Activated CD8-positive, alpha-beta memory T cell treated with anti-CD3 and anti-CD28 coated beads, Interleukin-2, amount 50 U/mL, for 24 hours (primary cell): Measurements from ENCODE around the gene NEK10.
"Not testable (repeated sequence)": the region's sequence is repeated elsewhere in the genome, so short reads cannot be mapped to it uniquely, and the experiment has no call there.

Source experiments
- DNase-seq: peaks from one replicate; pipeline ENCODE4 v3.0.0-alpha.2; 2020; ENCODE audit errors: extremely low read depth

NEK10 gene, protein sequence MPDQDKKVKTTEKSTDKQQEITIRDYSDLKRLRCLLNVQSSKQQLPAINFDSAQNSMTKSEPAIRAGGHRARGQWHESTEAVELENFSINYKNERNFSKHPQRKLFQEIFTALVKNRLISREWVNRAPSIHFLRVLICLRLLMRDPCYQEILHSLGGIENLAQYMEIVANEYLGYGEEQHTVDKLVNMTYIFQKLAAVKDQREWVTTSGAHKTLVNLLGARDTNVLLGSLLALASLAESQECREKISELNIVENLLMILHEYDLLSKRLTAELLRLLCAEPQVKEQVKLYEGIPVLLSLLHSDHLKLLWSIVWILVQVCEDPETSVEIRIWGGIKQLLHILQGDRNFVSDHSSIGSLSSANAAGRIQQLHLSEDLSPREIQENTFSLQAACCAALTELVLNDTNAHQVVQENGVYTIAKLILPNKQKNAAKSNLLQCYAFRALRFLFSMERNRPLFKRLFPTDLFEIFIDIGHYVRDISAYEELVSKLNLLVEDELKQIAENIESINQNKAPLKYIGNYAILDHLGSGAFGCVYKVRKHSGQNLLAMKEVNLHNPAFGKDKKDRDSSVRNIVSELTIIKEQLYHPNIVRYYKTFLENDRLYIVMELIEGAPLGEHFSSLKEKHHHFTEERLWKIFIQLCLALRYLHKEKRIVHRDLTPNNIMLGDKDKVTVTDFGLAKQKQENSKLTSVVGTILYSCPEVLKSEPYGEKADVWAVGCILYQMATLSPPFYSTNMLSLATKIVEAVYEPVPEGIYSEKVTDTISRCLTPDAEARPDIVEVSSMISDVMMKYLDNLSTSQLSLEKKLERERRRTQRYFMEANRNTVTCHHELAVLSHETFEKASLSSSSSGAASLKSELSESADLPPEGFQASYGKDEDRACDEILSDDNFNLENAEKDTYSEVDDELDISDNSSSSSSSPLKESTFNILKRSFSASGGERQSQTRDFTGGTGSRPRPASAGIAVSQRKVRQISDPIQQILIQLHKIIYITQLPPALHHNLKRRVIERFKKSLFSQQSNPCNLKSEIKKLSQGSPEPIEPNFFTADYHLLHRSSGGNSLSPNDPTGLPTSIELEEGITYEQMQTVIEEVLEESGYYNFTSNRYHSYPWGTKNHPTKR

DNA sequence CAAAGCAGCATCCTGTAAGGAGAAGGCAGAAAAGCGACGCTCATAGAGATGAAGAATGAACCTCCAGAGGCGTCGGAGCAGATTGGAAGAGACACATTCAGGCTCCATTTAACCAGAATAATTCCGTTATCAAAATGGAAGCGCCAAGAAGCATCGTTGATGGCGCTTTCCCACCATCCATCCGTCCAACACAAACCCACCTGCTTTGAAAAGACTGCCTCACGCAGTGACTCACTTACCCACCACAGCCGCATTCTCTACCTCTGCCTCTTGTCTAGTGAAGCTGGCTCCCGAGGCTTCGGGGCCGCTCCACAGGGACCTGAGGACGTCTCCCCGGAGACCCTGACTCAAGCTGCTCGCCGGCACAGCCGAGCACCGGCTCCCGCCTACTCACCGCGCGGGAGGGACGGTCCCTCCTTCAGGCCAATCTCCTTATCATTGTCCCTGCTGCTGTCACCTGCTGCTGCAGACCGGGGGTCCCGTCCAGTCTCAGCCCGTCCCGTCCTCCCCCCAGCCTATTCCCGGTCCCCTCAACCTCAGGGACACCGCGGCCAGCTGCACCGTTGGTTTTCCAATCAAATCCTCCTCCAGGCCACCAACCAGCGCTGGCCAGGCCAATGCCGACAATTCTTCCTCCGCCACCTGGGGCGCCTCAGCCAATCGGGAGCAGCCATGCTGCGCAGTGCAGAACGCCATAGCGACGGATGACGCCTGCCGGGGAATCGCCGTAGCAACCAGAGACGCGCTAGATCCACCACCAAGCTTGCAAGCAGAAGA is at the start of gene NEK10:
Gene NEK10 (minus strand): TSS at position 553 of the 777 bp plus-strand sequence. CDS start 16,501 bp downstream, outside the sequence.
- DNase-seq = peak; percentile 75

DNA sequence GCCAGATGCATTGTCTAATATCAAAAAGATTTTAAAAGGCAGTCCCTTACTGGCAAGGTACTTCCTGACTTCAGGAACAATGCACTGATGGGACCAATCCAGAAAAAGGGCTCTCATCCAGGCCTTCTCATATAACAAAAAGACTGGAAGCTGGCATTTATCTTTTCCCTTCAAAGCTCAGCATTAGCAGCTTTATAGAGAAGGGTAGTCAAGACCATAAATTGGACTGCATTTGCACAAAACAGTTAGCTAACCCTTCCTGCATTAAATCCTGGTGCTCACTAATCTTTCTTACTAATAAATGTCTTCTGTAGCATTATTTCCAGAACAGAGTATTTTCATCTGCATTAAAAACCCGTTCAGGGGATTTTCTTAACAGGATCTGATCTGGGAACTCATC is 46.0 kb upstream of the NEK10 start:
- no peak for DNase-seq

DNA sequence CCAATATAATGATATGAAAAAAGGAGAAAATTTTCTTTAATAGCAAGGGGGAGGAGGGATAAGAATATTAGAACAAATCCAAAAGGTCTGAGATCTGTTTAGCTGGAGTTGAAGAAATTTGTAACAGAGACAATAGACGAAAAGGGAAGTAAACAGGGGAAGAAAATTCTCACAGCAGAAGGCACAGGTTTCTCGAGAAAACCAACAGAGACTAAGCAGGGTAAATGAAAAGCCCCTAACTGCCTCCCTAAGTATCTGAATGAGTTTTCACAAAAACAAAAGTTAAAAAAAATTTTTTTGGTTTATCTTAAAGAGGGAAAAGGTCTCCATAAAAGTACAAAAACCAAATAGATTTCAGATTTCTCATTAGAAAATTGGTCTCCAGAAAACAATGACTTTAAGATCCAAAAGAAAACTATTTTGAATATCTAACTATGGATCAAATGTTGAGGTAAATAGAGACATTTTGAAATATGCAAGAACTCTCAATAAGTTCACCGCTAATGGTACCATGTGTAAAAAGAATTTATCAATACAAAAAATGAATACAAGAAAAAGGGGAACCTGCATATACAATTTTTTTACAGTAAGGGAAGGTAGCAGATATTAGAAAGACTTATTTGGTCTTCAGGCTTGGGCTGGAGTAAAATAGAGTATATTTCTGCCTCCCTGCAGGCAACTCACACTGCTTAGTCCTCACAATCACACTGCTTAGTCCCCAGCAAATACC is 23.9 kb upstream of the NEK10 start:
- DNase-seq = no peak

DNA sequence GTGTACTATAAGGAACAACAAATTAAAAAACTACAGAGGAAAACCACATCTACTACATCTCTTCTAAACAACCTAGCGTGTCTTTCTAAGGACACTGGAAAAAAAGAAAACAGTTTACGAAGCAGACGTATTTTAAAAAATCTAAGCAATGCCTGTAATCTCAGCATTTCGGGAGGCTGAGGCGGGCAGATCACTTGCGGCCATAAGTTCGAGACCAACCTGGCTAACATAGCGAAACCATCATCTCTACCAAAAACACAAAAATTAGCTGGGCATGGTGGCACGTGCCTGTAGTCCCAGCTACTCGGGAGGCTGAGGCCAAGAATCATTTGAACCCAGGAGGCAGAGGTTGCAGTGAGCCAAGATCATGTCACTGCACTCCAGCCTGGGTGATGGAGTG is 23.2 kb upstream of the NEK10 start:
- not testable (repeated sequence) for DNase-seq

DNA sequence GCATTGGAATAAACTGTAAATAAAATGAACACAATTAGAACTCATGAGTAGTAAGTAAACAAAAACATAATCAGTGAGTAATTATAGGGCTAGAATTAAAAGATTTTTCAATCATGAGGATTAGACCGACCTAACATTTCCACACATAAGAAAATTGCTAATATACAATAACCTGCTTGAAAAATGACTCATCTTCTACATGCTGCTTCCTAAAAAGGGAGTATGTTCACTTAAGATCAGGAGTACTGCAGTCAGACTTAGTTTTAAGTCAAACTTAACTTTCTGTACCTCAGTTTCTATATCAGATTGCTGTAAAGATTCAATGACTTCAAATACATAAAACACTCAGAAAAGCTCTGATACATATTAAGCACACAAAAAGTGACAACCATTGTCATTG is 22.6 kb upstream of the NEK10 start:
- no peak for DNase-seq

DNA sequence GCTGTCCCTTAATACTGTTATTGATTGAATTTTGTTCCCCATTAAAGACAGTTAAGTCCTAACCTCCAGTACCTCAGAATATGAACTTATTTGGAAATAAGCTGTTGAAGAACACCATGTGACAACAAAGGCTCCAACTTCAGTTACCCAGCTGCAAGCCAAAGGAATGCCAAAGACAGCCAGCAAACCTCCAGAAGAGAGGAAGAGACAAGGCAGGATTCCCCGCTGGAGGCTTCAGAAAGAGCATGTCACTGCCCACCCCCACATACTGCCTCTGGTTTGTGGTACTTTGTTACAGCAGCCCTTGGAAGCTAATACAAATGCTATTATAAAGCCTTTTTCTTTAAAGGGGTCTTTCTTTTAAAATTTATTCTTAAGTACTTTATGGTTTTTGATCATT is 18.4 kb upstream of the NEK10 start:
- DNase-seq = no peak

DNA sequence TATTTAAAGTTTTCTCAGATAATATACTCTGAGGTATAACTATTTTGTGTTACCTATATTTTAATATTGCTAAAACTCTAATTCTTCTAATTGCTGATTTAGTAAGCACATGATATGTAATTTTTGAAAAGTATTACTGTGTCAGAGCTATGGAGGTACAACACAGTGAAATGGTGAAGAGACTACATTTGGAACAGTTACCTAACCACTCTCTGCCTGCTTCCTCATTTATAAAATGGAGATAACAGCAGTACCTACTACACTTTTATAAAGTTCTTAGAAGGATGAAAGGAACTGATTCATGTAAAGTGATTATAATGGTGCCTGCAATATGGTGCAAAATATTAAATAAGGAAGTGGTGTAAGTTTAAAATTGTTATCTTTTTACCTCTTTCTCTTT is 16.3 kb upstream of the NEK10 start:
- no peak for DNase-seq

DNA sequence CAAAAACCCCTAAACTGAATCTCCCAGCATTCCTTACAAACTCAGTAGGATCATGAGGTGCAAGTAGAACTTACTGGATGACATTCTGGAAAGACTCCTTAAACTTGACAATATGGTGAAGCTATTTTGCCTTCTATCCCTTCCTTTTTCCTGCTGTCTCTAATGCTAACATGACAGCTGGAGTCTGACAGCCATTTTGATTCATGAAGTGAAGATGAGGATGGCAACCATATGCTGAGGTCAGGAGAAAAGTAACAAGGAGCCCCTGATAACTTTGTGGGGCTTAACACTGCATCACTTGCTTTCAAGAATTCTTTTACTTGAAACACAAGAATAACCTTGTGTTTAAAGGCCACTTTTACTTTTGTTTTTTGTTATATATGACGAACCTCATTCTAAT is 15.0 kb upstream of the NEK10 start:
- no peak for DNase-seq

DNA sequence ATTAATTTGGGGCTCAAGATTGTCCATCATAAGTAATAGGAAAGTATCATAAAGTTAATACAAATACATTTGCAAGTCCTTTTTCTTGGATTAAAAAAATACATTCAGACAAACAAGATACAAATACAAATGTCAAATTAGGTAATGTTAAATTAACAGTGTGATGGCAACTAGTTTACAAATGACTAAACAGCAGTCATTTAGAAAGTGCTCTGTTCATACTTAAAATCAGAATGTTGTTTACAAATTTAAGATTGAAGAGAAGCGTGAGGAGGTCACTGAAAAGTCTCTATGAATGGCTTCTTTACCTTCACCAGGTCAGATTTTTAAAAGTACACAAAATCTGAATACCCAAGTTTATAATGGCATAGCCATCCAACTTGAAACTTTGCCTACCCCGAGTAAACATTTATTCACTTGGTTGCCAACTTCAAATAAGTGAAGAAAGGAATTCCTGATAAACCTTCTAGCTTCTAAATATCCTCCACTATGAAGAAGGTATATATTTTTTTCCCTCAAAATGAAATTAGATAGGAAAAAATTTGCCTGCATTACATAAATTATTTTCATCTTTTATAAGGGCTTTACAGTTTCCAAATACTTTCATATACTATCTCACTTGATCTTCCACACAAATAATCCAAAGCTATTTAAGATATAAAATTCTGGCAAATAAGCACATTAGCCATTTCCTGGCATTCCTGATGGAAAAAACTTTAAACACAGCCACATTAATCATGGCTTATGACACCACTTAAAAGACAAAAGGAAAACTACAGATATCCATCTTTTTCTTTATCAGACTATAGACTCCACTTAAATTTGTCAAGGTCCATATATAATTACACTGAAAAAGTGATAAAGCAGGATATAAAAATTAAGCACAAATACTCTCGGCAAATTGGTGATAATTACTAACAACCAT is 11.5 kb upstream of the NEK10 start:
- no peak for DNase-seq

DNA sequence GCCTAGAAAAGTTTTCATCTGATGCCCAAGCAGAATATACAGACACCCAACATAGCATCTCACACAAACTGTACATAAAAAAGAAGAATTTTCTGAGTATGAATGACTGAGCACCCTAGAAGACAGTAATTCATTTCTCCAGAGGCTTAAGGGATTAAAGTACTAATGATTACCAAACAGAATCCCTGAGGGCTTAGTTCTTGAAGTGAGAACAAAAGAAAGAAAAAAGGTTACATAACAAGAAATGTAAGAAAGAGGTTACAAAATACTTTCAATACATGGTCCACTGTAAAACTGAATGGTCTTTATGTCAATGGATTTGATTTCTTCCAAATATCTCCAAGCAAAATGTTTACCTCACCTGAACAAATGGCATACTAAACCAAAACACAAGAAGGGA is 9.1 kb upstream of the NEK10 start:
- no peak for DNase-seq

DNA sequence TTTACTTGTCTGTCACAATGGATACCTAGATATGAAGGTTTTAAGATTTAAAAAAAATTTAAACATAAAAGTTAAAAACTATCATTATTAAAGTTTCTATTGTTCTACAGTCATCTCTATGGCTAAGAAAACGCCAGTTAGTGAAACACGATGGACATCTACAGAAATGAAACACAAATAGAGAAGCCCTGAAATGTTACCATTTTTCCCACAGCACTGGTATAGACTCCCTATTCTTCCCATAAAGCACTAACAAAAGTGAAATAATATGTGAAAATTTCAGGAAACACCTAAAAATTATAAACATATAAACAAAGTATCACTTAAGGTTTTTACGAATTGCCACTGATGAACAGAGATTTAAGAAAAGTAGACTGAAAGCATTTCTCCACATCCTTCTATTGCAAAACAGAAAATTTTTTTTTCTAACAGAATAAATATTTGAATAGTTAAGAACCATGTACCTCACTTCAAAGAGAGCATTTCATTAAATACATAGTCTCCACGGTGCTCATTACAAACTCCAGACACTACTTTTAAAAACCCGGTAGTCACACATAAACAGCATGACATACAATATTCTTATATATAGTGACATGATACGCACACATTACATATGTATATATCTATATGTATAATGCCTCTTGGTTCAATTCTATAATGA is 7.1 kb upstream of the NEK10 start:
- DNase-seq = no peak

DNA sequence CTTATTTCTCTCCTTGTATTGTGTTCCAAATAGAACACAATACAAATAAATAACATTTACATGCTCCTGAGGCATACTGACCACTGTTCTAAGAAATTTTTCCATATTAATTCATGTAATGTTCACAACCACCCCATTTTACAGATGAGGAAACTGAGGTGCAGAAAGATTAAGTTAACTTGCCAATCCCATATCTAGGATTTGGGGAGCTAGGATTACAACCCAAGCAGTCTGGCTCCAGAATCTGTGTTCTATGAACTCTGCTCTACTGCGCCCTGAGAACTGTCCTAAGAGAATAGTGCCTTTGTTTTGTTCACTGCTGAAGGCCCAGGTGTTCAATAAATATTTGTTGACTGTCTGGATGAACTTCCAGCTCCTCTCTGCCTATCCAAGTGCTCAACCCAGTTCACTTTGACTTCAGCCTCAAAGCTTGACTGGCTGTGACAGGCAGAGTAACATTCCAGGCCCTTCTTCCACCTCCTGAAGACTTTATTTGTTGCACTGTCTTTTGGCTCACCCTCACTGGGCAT is 3.1 kb downstream of the NEK10 start:
- no peak for DNase-seq

DNA sequence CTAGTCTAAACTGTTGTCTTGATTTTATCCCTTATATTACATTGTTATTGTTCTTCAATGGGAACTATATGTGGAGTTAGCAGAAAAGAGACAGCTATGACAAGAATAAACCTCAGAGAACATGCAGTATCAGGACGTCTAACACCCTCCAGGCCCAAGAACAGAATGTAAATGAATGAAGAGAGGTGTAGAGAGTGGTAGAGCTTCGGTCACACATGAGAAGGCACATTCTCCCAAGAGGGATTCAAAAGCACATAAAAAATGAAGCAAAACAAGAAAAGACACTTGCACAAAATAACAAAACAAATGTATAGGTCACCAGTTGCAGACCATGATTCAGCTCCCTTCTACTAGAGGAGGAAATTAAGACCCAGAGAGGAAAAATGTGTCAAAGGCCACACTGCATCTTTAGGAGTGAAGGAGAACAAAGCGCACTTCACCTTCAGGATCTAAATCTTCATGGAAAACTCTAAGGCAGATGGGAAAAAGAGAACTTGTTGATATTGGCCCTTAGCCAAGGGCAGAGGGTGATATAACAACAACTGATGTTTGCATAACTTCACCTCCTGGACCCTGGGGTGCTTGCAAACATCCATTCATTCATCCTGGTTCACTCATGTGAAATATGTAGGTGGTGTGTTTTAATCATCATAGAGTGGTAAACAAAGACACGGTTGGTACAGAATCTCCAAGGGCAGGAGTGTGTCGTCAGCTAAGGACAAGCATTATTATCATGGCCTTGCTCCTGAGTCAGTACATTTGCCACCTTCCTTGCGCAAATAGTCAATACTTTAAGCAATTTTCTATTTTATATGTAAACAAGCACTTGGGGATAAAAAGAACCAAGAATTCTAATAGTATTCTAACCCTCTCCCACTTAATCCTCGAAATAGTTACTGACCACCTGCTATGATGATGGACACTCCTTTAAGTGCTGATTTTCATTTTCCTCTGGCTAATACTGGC is 8.8 kb downstream of the NEK10 start:
- no peak for DNase-seq

DNA sequence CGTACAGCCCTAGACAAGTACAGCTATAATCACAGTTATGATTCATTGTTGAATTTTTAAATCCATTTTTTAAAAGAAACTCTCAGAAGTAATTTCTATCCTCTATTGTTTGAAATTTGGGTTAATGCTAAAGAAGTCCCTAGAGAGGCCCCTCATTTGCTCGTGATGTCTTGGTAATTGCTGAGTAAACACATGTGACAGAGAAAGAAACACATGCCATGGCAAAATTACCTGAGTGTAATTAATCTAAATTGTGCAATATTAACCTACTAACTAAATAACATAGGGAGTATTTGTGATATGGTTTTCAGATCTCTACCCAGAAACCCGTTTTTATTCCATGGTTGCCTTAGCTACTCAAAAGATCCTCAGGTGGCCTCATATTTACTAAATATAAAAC is 10.8 kb downstream of the NEK10 start:
- no peak for DNase-seq

DNA sequence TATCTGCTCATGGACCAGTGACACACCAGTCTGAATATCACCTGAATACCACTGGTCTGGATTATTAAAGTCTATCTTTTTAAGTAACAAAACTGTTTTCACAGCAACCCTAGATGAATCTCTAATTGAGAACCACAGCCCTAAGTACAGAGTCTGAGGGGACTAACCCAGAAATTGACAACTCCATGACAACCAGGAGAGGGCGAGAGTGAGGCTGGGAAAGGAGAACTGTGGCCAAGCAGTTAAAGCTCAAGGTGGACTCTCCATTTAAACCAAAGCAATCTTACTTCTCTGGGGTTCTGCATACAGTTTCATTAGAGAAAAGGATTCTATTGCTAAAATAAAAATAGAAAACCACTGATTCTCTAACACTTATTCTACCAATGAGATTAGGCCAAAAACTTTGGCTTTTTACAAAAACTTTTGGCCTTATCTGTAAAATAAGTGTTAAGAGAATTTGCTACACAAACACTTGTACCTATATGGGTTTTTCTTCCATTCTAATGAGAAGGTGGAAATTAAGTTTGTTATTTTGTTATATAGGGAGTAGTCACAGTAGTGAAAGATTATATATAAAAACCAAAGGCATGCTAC is 11.4 kb downstream of the NEK10 start:
- peak; percentile 10 for DNase-seq

DNA sequence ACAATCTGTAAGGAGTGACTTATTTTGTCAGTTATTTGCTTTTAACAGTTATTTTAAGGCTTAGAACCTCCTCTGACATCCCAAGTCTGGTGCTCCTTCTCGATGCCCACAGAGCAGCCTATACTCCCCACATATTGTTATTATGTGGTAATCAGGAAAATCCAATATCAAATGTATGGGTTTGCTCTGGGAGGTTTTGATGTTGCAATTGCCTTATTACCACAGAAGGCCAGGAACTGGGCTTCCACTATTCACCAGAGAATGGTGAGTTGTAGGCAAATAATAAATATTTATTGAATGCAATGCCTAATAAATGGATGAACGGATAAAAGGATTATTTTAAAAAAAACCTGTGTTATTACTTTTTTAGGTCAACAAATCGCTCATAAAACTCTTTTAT is 12.2 kb downstream of the NEK10 start:
- DNase-seq = no peak

DNA sequence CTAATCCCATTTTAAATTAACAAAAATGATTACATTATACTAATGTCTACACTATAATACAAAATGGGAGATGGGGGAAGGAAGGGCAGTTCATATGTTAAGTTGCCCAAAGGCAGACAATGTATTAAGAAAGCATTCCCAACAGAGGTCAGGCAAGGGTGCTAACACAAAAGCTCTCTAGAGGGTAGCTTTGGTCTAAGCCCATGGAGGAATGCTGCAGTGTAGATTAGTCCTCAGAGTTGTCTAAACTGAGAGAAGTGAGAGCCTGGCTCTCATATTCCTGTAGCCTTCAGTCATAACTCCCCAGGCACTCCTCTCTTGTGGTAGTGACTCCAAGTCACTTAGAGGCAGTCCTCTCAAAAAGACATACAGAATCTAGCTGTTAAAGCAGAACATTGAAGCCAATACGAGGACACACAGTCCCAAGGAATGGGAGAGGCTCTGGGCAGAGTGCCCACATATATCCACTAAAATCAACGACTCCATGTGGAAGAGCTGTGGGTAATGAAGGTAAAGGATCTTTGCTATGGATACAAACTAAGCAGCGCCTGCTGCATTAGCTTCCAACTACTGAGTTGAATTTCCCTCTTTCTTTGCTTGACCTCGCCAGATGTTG is 14.5 kb downstream of the NEK10 start:
- DNase-seq = no peak
